Astrocyte (in vitro differentiated cells and primary cell): ENCODE data around the gene PATJ.

Experiments used
- EZH2 ChIP-seq: IDR thresholded peaks from 2 replicates; pipeline ENCODE4 v1.6.1; 2012; ENCODE audit warnings: mild to moderate bottlenecking, low read length, inconsistent platforms; ENCODE audit not compliant: insufficient read depth
- TF ChIP-seq, protein P1 (sequence below): IDR thresholded peaks from 2 replicates; pipeline ENCODE4 v1.5.1; 2011; ENCODE audit warnings: low read depth, mild to moderate bottlenecking, inconsistent platforms, low read length, moderate library complexity; ENCODE audit not compliant: insufficient read depth

DNA sequence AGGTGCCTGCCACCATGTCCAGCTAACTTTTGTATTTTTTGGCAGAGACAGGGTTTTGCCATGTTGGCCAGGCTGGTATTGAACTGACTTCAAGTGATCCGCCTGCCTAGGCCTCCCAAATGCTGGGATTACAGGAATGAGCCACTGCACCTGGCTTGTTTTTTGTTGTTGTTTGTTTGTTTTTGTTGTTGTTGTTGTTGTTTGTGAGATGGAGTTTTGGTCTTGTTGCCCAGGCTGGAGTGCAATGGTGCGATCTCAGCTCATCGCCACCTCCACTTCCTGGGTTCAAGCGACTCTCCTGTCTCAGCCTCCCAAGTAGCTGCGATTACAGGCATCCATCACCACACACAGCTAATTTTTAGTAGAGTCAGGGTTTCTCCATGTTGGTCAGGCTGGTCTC is 445.3 kb downstream of the PATJ start:
- TF ChIP-seq, protein P1, sequence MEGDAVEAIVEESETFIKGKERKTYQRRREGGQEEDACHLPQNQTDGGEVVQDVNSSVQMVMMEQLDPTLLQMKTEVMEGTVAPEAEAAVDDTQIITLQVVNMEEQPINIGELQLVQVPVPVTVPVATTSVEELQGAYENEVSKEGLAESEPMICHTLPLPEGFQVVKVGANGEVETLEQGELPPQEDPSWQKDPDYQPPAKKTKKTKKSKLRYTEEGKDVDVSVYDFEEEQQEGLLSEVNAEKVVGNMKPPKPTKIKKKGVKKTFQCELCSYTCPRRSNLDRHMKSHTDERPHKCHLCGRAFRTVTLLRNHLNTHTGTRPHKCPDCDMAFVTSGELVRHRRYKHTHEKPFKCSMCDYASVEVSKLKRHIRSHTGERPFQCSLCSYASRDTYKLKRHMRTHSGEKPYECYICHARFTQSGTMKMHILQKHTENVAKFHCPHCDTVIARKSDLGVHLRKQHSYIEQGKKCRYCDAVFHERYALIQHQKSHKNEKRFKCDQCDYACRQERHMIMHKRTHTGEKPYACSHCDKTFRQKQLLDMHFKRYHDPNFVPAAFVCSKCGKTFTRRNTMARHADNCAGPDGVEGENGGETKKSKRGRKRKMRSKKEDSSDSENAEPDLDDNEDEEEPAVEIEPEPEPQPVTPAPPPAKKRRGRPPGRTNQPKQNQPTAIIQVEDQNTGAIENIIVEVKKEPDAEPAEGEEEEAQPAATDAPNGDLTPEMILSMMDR, result no peak
- TF ChIP-seq EZH2, result no peak
